ENCODE results near the gene NFATC1. TPM values are rescaled to one million over a fixed set of nuclear protein-coding genes. Genes with fewer than 3 reads are reported as not detected.

The NFATC1 gene
- total RNA-seq, 4 donors from 2014 or later = 0.79 to 4.8 (median 2.6) TPM

DNA sequence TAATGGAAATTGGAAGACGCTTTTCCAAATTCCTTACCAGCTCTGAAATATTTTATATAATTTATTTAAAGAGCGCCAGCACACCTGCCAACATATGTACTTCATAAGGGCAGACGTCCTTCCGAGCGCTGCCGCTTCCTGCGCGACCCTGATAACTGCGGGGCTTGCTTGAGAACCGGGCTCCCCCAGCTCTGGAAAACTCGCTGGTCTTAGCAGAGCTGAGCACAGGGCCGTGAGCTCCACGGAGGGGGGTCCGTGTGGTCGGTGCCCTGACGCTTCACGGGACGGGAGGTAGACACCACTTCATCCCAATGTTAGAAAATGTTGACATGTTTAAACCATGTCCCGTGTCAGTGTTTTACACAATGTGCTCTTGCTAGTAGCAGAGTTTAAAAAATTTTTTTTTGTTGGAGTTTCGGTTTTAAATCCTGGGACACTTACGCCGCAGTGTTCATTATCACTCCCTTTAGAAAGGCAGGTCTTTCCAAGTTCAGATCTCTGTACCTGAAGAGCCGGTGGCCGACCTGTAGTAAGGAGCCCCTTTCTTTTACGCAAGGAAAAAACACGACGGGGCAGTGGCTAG is 1.6 kb downstream of the NFATC1 start:
- DNase-seq = no peak
- intact Hi-C loops (cut with DNase I) = no loop called here
- H3K27ac ChIP-seq = no peak overlapping the region

GRCh38 chr18:79397830-79398761 is 2.4 kb downstream of the NFATC1 start:
- no peak for DNase-seq
- peaks cover 31 to 78% (median 46%) of the 10 kb centered on the region in 3 donors for H3K4me1 ChIP-seq
- H3K9me3 ChIP-seq = no peaks in the 10 kb centered on the region
- intact Hi-C loops (cut with DNase I) = no loop called here
- TF ChIP-seq, protein P1, sequence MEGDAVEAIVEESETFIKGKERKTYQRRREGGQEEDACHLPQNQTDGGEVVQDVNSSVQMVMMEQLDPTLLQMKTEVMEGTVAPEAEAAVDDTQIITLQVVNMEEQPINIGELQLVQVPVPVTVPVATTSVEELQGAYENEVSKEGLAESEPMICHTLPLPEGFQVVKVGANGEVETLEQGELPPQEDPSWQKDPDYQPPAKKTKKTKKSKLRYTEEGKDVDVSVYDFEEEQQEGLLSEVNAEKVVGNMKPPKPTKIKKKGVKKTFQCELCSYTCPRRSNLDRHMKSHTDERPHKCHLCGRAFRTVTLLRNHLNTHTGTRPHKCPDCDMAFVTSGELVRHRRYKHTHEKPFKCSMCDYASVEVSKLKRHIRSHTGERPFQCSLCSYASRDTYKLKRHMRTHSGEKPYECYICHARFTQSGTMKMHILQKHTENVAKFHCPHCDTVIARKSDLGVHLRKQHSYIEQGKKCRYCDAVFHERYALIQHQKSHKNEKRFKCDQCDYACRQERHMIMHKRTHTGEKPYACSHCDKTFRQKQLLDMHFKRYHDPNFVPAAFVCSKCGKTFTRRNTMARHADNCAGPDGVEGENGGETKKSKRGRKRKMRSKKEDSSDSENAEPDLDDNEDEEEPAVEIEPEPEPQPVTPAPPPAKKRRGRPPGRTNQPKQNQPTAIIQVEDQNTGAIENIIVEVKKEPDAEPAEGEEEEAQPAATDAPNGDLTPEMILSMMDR (IDR thresholded peaks at IDR 0.05) = no peak
- no peak for TF ChIP-seq POLR2A (IDR thresholded peaks at IDR 0.05)
- WGBS, 2 donors = 79 to 88% methylated on average over 6 to 22 of the region's 38 CpGs
- H3K27me3 ChIP-seq = peaks cover 0 to 90% (median 3%) of the 10 kb centered on the region in 4 donors
- H3K27ac ChIP-seq = peak overlapping the region in 1 of 4 donors; percentile 0
- no peak overlapping the region for H3K4me3 ChIP-seq
- H3K36me3 ChIP-seq = no peaks in the 10 kb centered on the region

More for the DNA sequence above, 1.6 kb downstream of the NFATC1 start:
- 79 to 94% methylated on average over 24 to 27 of the region's 27 CpGs for WGBS, 2 donors
- Histone ChIP-seq H3K9me3 (no peaks in the 10 kb centered on the region), H3K27me3 (peaks cover 0 to 93% (median 3%) of the 10 kb centered on the region in 4 donors), H3K4me1 (peaks cover 33 to 76% (median 43%) of the 10 kb centered on the region in 3 donors), H3K36me3 (no peaks in the 10 kb centered on the region), H3K4me3 (peak overlapping the region in 2 of 4 donors; percentile 62 to 71)
- TF ChIP-seq, protein P1 (IDR thresholded peaks at IDR 0.05) = no peak
- no peak for TF ChIP-seq POLR2A (IDR thresholded peaks at IDR 0.05)

GRCh38 chr18:79399275-79400081 is 3.7 kb downstream of the NFATC1 start:
- Histone ChIP-seq H3K36me3 (no peaks in the 10 kb centered on the region), H3K27ac (peak overlapping the region; percentile 77 to 92 (median 84)), H3K9me3 (no peaks in the 10 kb centered on the region), H3K4me3 (peak overlapping the region; percentile 56 to 93 (median 70)), H3K4me1 (peaks cover 39 to 78% (median 42%) of the 10 kb centered on the region in 3 donors), H3K27me3 (peaks cover 0 to 88% (median 1%) of the 10 kb centered on the region in 4 donors)
- no peak for TF ChIP-seq POLR2A (IDR thresholded peaks at IDR 0.05)
- TF ChIP-seq, protein P1 (IDR thresholded peaks at IDR 0.05) = no peak
- 47 to 74% methylated on average over 16 to 27 of the region's 79 CpGs for WGBS, 2 donors
- intact Hi-C loops (cut with DNase I) = no loop called here
- DNase-seq = no peak

GRCh38 chr18:79400091-79400590 is 4.4 kb downstream of the NFATC1 start:
- peak overlapping the region; percentile 56 to 93 (median 70) for H3K4me3 ChIP-seq
- intact Hi-C loops (cut with DNase I) = no loop called here
- H3K9me3 ChIP-seq = no peaks in the 10 kb centered on the region
- TF ChIP-seq, protein P1 (IDR thresholded peaks at IDR 0.05) = no peak
- peak in 1 of 4 donors; percentile 49 for TF ChIP-seq POLR2A (IDR thresholded peaks at IDR 0.05)
- DNase-seq = peak; percentile 19
- H3K27me3 ChIP-seq = peaks cover 0 to 86% (median 0%) of the 10 kb centered on the region in 4 donors
- WGBS, 2 donors = 0% methylated on average over 9 of the region's 71 CpGs; no CpG with 5 or more reads in 1 of the 2 donors
- H3K27ac ChIP-seq = peak overlapping the region; percentile 77 to 92 (median 84)
- no peaks in the 10 kb centered on the region for H3K36me3 ChIP-seq
- H3K4me1 ChIP-seq = peaks cover 38 to 78% (median 40%) of the 10 kb centered on the region in 3 donors

Data from esophagus squamous epithelium (tissue), 5 donors.